Tongue (tissue), 2 donors: ENCODE data around the gene CLDN20. TPM values are rescaled to one million over a fixed set of nuclear protein-coding genes. Genes with fewer than 3 reads are reported as not detected.
A peak's percentile ranks its signal among the peaks of the same experiment; 100 is the strongest.
"Not testable (repeated sequence)": the region's sequence is repeated elsewhere in the genome, so short reads cannot be mapped to it uniquely, and the experiment has no call there.

Experiments
- DNase-seq: peaks from one replicate; pipeline ENCODE4 v3.0.0-alpha.2; 2015
- total RNA-seq: library from RNA; depleted of rRNA; stranded (reverse); fragments of >200 nt; gene quantifications from one replicate; pipeline ENCODE4 v1.2.3, GENCODE V29; 2014

Gene CLDN20
- total RNA-seq, 1 donor from 2014 or later, result not detected

DNA sequence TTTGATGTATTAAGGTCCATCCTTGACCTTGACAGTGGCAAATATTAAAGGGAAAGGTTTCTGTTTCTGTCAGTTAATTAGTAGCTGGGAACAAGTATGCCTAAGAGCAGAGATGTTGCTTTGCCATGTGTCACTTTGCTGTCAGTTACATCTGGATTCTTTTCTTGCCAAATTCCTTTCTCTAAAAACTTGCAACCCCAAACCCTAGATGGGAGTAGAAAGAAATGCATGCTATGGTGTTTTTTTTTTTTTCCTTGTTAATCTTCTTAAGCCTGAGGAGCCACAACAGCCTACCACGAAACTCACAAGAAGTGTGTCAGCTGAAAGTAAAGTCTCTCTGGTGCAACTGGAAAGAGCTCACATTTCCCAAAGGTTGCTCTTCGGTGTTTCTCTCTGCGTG, 18.0 kb upstream of the CLDN20 start:
- no peak for DNase-seq

DNA sequence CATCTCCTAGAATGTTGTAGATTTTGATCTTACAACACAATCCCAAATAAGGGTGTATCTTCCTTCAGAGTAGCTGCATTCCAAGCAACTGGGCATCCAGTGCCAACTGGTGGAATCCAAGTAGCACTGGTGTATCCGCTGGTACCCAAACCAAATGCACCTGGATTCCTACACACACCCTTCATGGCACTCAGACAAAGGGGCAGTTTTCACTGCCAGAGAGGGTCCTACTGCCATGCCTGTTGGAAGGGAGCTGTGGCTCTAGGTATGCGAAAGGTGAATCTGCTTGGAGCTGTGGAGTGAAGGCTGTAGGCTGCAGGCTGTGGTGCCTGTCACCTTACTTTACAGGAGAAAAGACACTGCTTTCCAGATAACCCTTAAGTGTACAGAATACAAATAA, 17.0 kb upstream of the CLDN20 start:
- no peak for DNase-seq

DNA sequence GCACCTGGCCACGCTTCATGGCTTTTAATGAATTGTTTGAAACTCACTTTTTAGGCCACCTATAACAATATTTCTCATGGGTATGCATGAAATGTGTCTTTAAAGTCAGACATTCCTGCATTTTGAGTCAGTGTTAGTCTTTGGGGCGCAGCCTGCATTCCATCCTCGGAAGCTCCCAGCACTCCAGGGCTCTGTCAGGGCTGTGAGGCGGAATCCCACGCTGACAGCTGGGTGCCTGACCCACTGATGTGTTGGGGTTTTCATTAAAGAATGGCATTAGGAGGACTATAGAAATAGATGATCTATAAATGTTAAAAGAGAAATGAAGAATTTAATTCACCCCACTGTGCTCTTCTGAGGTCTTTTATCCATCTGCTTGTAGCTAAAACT, 16.2 kb upstream of the CLDN20 start:
- DNase-seq, result no peak

DNA sequence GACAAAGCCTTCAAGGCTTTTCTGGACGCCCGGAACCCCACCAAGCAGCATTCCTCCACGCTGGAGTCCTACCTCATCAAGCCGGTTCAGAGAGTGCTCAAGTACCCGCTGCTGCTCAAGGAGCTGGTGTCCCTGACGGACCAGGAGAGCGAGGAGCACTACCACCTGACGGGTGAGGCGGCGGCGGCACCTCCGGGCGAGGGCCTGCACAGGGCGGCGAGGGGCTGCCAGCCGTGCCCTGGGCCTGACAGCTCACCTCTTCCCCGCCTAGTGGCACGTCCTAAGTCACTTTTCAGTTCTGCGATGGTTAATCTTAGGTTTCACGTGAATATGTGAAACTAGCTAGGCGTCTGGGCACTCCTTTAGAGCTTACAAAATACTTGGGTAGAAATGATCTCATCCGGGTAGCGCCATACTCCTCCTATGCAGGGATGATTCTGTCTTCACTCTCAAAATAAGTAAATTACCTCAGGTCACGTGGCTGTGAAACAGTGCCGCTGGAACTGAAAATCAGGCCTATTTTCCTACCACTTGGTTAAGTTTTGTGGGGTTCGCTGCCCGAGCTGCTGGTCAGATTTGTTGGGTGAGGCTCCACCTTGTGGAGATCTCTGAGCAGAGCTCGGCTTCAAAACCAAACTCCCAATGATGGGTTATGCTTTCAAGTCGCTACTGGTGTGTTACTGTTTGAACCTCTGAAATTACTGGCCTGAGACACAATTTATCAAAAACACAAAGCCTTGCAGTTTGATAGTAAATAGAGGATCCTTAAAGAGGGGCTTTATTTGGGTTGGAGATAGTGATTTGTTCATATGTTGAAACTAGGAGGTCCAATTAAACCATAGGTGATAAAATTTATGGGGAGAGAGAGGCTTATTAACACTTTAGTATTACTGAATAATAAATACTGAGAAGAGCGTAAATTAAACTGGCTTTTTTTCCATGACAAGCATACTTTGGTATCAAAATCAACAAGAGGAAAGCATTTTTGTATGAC, 15.5 kb upstream of the CLDN20 start:
- DNase-seq, result peak; percentile 65

DNA sequence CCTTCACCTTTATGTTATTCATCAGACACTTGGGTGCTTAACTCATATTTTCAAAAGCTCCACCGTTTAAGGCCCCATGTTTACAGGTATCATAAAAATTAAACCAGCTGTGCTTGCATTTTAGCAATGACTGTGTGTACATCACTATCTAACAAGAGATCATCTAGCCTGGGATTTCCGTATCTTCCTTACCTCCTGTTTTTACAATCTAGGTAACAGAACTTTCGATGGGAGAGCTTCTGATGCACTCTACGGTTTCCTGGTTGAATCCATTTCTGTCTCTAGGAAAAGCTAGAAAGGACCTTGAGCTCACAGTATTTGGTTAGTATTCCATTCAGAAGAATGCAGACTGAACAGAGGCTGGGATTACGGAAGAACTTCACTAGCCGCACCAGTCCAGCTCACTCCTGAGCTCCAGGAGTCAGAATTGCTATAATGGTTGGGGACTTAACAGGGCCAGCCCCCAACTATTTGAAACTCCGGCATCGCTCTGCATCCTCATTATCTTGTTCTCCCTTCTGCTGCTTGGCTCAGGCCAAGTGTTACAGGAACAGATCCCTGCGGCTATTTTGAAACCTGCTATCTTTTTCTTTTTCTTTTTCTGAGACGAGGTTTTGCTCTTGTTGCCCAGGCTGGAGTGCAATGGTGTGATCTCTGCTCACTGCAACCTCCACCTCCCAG, 13.0 kb upstream of the CLDN20 start:
- DNase-seq, result no peak

DNA sequence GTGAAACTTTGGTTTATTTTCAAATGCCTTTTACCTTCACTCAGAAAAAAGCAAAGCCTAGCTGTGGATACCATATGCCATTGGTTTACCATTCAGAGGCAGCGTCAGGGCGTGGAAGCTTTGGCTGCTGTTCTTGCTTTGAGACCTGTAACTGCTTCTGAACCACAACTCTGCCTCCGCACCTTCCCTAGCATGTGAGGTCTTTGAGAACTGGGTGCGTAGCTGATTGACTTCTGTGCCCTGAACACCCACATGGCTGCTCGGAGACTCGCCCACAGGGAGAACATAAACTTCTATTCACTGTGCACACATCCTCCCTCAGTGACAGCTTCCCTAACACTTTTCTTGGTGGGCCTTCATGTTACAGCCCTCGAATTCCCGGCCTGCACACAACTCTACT, 11.2 kb upstream of the CLDN20 start:
- no peak for DNase-seq

DNA sequence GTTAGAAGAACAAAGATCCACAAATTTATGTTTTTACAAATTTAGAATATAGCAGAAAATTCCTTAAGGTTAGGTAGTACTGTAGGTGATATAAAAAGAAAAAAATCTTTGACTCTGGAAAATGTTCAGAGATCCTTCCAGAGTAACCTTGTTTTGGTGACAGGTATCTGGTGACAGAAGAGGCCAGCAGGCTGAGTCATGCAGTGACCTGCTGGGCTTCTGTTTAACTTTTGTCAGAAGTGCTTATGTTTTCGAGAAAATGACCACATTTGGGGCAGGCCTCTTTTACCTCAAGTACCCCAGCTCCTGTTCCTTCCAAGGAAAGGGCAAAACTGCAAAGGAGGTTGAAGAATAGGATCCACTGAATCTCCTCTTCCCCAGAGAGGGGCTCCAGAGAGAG, 10.5 kb upstream of the CLDN20 start:
- no peak for DNase-seq

DNA sequence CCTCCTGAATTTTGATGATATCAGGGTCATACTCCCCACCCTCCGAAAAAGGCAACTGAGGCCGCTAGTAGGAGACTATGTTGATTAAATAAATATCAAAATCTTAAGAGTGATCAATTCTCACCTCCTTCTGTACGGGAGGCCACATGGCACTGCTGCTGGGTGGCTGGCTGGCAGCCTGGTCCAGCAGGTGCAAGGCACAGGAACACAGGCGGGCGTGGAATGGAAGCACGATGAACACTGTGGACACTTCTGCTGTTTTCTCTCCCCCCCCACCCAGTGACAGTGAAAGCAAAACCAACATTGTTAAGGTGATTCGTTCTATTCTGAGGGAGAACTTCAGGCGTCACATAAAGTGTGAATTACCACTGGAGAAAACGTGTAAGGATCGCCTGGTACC, 9.7 kb upstream of the CLDN20 start:
- no peak for DNase-seq

DNA sequence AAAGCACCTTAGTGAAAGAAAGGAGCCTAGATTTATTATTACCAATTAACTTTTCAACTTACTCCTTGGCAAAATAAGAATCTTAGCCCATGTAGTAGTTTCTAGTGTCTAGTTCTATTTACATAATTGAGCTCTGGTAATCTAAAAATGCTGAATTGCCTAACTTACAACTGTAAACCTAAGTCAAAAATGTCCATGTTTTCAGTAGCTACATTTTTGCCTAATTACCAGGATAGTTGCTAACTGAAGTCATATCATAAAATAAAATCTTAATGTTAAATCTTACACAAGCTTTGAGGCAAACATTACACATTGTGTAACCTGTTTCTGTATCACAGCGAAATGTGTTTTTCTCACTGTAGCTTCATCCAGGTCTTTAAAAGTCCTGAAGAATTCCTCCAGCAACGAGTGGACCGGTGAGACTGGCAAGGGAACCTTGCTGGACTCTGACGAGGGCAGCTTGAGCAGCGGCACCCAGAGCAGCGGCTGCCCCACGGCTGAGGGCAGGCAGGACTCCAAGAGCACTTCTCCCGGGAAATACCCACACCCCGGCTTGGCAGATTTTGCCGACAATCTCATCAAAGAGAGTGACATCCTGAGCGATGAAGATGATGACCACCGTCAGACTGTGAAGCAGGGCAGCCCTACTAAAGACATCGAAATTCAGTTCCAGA, 7.6 kb upstream of the CLDN20 start:
- no peak for DNase-seq

DNA sequence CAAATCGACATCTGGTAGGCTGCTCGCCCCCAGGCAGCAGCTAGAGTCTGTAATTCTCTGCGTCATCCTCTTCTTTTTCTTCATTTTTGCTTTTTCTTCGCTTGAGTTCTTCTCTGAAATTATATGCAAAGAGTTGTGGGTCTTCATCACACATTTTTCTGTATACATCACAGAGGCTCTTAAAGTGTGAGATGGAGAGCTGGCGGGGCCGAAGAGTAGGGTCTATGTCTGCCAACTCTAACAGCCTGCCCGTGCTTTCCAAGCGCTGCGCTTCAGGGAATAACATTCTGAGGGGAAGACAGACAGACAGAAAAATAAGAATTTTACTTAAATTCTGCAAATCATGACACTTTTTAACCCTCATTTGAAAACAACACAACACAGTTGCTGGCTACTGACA, 6.0 kb upstream of the CLDN20 start:
- no peak for DNase-seq

DNA sequence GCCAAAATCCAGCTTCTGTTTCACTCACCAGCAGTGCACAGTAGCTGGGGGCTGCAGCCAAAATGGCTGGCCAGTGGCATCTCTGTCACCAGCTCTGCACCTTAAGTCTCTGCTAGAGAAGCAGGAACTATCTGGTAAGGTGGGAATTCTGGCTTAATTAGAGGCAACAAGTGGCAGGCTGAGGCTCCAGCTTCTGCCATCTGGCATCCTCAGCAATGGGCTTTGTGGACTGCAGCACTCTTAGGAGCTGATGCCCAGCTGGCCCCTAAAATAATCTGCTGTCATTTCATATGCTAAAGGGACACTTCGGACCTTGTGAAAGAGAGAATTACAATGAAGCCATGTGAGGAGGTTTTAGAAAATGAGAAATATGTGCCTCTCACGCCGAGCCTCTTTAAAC, 4.6 kb upstream of the CLDN20 start:
- no peak for DNase-seq

DNA sequence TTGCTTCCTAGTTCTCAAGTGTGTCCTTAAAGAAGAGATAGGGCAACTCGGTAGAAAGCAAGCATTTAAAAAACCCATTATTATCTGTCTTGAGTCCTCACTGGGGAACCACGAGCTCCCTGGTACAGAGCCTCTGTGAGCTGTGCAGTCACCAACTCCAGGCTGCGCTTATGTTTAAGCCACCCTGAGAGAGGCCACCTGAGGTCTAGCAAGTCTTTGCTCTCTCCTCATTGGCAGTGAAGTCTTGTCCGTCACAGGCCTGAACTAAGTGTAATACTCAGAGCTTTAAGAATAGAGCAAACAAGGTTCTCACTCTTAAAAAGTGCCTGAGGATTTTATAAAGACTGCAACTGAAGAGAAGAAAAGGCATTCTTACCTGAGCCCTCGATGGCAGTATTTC, 3.9 kb upstream of the CLDN20 start:
- no peak for DNase-seq

DNA sequence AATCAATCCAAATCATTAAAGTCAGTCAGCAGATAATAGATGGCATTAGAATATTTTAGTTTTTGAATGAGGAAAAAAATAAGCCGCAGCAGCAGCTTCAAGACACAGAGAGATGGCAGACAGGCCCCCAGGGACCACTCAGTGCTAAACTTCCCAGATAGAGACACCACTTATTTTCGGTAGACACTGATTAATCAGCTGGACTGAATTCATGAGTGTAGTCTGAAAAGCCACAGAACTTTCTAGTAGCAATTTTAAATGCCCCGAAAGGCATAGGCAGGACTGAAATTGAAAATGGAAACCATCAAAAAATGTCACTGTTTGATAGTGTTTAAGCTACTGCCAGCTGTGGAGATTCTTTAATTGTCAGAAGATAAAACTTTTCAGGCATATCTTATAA, 3.1 kb upstream of the CLDN20 start:
- DNase-seq, result no peak

DNA sequence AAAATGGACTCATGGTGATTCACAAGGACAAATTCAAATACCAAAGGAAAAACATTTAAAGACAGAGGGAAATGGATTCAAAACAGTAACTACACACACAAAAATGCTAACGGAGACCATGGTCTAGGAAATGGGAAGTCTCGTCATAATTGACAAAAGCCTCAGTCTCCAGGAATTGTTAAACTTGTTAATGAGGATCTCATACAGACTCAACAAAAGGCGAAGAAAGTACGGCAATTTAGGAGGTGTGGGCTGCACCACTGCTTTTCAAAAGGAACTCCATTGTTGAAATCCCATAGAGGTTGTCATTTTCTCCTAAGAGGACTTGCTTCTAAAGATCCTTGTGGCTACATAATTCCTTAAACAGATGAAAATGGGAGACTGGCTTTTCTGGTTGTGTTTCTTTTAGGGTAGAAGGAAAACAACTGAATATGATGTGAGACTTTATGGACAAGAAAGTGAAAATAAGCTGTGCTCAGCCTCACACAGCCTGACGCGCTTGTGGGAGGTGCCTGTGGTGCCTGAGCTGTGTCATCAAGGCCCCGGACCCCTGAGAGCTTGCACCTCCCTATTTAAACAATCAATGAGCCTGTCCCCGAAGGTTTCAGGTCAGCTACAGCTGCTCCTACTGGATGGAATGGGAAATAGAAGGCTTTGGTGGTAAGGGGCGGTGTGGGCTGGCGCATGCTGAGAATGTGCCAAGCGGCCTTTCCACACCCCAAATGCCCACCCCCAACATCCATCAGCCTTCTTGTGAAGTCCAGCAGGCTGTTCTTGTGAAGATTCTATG, 2.5 kb upstream of the CLDN20 start:
- no peak for DNase-seq

DNA sequence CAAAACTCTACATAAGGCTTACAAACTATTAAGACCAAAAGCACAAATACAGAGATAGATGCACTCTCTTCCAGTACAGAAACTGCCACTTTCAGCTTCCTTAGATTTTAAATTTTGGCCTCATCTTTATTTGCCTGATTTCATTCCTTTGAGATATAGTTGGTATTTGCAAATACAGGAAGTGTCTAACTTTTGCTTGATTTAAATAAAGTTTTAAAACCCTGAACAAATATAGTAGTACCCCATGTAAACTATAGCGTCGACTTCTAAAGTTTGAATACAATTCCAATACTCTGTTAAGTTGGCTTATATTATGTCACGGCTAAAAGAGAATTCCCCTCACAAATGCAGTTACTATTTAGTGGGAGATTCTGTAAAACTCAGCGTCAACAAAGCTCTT, 1.2 kb upstream of the CLDN20 start:
- DNase-seq, result no peak

DNA sequence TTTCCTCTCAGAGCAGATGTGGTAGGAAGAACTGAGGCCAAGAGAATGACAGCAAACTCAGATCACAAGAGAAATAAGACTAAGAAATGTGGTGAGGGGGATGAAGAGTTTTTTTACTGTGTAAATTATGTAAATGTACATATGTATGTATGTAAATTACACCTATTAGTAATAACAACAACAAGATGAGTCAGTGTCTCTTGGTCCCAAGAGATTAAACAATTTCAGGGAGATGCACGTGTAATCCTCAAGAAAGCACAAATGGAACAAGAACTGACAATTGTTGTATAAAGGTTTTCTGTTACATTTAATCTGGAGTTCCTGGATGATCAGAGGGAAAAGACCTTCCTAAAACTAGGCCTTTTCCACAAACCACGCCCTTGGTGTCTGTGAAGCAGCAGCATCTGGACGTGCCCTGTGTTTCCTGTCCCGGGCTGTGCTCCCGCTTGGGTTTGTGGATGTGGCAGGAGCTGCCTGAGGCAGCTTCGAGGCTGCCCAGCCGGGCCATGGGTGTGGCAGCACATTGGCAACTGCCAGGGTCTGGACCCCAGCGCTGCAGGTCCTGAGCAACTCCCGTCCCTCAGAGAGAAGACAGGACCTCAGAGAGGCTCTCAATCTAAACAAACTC, 994 bp downstream of the CLDN20 start:
- DNase-seq, result no peak

DNA sequence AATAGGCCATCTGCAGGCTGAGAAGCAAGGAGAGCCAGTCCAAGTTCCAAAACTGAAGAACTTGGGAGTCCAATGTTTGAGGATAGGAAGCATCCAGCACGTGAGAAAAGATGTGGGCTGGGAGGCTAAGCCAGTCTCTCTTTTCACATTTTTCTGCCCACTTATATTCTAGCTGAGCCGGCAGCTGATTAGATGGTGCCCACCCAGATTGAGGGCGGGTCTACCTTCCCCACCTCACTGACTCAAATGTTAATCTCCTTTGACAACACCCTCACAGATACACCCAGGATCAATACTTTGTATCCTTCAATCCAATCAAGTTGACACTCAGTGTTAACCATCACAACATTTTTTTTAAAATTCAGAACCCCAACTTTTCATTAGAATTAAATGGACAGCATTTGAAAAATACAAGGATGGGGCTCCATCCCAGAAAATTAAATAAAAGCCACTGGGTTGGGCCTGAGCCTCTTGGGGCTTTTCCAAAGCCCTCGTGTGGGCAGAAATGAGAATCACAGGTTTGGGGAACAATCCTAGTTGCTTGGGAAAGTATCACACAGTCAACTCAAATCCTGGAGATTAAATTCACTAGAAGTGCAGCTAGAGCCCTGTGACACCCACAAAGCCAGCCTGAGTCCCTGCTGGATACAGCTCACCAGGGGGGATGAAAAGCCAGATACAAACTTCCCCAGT, 2.2 kb downstream of the CLDN20 start:
- no peak for DNase-seq

DNA sequence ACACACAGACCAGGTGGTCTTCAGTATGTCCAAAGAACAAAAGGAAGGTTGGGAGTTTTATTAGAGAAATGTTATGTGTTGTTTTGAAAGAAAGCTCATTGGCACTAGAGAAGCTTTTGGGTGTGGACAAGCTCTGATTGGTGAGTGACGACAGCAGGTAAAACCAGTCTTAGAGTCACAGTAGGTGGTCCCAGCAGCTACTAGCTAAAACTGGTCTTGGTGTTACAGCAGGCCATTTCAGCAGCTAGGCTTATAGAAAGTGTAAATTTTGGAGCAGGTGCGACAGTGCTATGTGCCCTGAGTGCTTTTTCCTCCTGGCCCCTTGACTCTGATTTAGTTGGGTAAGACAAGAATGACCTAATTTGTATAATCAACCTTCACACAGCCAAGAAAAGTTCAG, 3.6 kb downstream of the CLDN20 start:
- DNase-seq, result no peak

DNA sequence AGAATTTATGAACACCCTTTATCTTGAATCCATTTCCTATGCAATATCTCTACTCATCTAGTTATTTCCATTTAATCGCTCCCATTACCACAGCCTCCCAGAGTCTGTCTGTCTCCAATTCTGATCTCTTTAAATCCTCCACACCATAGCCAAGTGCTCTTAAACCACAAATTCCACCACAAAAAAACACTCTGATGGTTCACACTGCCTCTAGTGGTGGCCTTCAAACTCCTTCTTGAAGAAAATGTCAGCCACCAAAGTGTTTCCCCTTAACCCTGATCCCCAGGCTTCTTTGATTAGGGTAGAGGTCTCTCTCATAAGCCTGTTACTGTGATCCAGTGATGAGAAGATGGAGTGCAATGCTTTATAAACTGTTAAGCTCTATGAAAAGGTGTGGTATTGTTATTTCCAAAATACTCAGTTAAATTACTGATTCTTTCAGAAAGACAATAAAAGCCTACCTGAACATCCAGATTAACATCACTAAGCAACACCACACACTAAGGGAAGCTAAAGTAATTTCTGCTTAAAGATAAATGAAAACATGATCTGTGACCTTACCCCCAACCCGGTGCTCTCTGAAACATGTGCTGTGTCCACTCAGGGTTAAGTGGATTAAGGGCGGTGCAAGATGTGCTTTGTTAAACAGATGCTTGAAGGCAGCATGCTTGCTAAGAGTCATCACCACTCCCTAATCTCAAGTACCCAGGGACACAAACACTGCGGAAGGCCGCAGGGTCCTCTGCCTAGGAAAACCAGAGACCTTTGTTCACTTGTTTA, 4.5 kb downstream of the CLDN20 start:
- DNase-seq, result not testable (repeated sequence)

DNA sequence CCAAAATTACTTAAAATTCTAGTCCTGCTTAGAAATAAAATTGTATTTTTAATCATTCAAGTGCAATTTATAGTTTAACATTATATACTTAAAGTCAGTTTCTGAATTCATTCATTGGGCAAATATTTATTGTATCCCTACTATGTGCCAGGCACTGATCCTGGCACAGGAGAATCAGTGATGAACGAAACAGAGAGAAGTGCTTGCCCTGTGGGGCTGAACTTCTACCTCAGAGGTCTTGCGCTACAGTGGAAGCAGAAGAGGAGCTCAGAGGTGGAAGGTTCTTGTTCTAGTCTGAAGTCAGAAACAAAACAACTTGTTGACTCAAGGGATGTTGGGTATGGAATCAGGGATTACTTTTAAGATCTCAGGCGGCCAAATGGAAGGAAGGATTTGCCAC, 6.0 kb downstream of the CLDN20 start:
- no peak for DNase-seq
